Stimulated activated naive CD8-positive, alpha-beta T cell treated with anti-CD3 and anti-CD28 coated beads, Interleukin-15, amount 100 ng/mL, for 72 hours (primary cell): Measurements from ENCODE around the gene PRSS48.
"Not testable (repeated sequence)": the region's sequence is repeated elsewhere in the genome, so short reads cannot be mapped to it uniquely, and the experiment has no call there.

Source experiments
- ATAC-seq: fragments of 150-1000 bp; cut with Tn5 transposase; 2 replicates; pipeline ENCODE4 v1.10.0; 2021; ENCODE audit warnings: mild to moderate bottlenecking, moderate library complexity
- DNase-seq, 2 donors: peaks; one replicate each; pipeline ENCODE4 v3.0.0; 2021 to 2022
- H3K27ac Mint-ChIP-seq, 2 donors: one replicate each; pipeline ENCODE4 v1.8.0; 2022; ENCODE audit warnings: mild to moderate bottlenecking in 2 of 2, mixed read lengths in 2 of 2, moderate library complexity in 2 of 2
- H3K27me3 Mint-ChIP-seq: one replicate; pipeline ENCODE4 v1.8.0; 2022; ENCODE audit warnings: mixed read lengths
- H3K4me1 Mint-ChIP-seq: one replicate; pipeline ENCODE4 v1.8.0; 2022; ENCODE audit warnings: mild to moderate bottlenecking, mixed read lengths
- H3K4me3 Mint-ChIP-seq, 2 donors: one replicate each; pipeline ENCODE4 v1.8.0; 2022; ENCODE audit warnings: mild to moderate bottlenecking in 2 of 2, mixed read lengths in 2 of 2, moderate library complexity in 1 of 2
- H3K9me3 Mint-ChIP-seq, 2 donors: one replicate each; pipeline ENCODE4 v1.8.0; 2022; ENCODE audit warnings: mixed read lengths in 2 of 2

Gene PRSS48, protein sequence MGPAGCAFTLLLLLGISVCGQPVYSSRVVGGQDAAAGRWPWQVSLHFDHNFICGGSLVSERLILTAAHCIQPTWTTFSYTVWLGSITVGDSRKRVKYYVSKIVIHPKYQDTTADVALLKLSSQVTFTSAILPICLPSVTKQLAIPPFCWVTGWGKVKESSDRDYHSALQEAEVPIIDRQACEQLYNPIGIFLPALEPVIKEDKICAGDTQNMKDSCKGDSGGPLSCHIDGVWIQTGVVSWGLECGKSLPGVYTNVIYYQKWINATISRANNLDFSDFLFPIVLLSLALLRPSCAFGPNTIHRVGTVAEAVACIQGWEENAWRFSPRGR

DNA sequence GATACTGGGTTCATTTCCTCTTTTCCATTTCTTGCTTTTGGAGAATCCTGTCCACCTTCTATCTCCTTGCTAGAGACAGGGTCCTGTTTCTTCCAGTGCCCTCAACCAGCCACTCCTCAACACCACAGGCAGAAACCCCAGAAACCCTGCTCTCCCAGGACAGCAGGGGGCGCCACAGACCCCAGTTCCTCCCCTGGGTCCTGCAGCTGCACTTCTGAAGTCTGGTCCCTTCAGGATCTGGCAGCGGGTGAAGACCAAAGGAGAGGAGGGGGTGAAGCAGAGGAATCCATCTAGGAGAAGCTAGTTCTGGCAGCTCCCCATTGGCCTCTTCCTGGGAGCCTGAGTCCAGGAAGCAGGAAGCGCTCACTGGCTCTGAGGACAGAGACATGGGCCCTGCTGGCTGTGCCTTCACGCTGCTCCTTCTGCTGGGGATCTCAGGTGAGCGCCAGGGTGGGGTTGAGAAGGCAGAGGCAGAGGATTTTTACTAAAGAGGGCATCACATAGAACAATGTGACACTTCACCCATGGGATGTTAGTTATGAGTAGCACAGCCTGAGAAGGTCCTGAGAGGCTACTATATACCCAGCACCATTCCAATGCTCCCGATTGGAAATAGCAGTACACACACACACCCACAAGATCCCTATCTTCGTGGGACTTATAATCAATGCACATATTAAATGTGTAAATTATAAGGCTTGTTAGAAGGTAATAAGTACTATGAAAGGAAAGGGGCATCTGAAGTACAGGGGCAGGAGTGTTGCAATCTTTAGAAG is at the start of gene PRSS48:
TSS of gene PRSS48 (plus strand) at position 375 of the 776 bp plus-strand sequence. CDS start at position 387, 12 bp downstream.
- H3K9me3 Mint-ChIP-seq = no peaks in the 10 kb centered on the region
- H3K4me1 Mint-ChIP-seq = no peaks in the 10 kb centered on the region
- ATAC-seq = peak; percentile 61
- no peak within 1 kb of the TSS for H3K27ac Mint-ChIP-seq
- H3K27me3 Mint-ChIP-seq = peaks cover 20% of the 10 kb centered on the region
- H3K4me3 Mint-ChIP-seq = no peak within 1 kb of the TSS
- DNase-seq = peak; percentile 48 to 50

DNA sequence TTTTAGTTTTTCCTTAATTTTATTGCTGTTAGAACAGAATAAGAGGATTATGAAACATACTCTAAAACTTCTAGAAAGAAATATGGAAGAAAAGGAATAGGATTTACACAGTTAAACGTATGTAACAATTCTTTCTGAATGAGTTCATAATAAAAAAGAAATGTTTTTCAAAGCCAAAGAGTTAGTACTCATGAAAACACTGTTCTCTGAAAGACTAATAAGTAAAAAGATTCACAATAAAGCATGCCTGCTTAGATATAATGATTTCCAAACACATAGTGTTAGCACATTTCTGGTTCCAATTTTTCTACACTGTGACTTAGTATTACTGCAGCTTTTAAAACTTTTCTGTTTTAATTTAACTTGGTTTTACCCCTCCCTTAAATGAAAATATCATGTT is 49.8 kb upstream of the PRSS48 start:
- no peak for ATAC-seq

DNA sequence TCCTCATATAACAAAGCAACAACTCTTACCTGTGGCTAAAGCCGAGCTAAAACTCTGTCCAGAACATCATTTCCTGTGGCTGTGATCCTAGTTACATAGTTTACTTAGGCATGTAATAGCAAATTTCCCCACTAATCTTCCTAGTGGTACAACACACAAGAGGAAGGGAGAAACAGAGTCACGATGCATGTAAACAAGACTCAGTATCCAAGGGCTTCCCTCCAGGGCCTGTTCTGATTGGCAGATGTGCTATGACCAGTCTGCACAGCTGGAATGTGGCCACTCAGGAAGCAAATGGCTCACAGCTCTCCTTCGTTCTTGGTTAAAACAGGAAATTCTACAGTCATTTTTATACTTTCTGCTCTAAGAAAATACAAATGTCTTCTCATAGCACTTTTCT is 49.2 kb upstream of the PRSS48 start:
- Mint-ChIP-seq H3K4me3 (no peak overlapping the region), H3K27ac (no peak overlapping the region), H3K27me3 (peaks cover 47% of the 10 kb centered on the region), H3K4me1 (no peaks in the 10 kb centered on the region), H3K9me3 (no peaks in the 10 kb centered on the region)
- DNase-seq (no peak), ATAC-seq (no peak)

More for the DNA sequence above, 49.8 kb upstream of the PRSS48 start:
- Mint-ChIP-seq H3K4me1 (no peaks in the 10 kb centered on the region), H3K27me3 (peaks cover 53% of the 10 kb centered on the region), H3K9me3 (no peaks in the 10 kb centered on the region), H3K27ac (no peak overlapping the region), H3K4me3 (no peak overlapping the region)
- no peak for DNase-seq

DNA sequence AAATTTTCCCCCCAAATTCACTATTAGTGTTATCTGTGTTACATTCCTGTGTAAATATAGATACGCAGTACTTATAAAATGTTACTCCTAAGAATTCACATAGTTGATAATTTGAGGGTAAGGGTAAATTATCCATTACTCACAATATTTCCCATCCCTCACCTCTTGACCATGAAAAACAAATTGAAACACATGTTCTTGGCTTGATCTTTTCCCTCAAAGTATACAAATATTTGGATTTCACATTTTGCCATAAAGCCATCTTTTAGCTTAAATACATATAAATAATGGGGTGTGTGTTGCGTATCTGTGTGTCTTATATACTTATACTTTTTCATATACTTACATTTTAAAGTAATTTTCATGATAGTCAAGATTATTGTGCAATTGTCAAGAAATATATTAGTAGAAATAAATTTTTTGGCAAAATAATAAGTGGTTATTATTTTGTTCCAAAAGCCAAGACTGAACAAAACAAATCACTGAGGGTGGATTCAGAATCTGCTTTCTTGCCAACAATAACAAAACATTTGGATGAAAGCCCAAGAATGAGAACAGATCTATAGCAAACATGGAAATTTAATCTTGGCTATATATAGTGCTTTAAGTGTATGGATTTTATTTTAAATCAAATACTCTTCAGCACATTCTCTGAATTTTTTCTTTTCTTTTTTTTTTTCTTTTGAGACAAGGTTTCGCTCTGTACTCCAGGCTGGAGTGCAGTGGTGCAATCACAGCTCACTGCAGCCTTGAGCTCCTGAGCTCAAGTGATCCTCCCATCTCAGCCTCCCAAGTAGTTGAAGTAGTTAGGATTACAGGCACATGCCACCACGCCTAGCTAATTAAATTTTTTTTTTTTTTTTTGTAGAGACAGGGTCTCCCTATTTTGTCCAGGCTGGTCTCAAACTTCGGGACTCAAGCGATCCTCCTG is 48.5 kb upstream of the PRSS48 start:
- H3K27me3 Mint-ChIP-seq = peaks cover 40% of the 10 kb centered on the region
- DNase-seq = no peak
- no peak for ATAC-seq
- H3K9me3 Mint-ChIP-seq = no peaks in the 10 kb centered on the region
- H3K4me3 Mint-ChIP-seq = no peak overlapping the region
- H3K4me1 Mint-ChIP-seq = no peaks in the 10 kb centered on the region
- no peak overlapping the region for H3K27ac Mint-ChIP-seq

DNA sequence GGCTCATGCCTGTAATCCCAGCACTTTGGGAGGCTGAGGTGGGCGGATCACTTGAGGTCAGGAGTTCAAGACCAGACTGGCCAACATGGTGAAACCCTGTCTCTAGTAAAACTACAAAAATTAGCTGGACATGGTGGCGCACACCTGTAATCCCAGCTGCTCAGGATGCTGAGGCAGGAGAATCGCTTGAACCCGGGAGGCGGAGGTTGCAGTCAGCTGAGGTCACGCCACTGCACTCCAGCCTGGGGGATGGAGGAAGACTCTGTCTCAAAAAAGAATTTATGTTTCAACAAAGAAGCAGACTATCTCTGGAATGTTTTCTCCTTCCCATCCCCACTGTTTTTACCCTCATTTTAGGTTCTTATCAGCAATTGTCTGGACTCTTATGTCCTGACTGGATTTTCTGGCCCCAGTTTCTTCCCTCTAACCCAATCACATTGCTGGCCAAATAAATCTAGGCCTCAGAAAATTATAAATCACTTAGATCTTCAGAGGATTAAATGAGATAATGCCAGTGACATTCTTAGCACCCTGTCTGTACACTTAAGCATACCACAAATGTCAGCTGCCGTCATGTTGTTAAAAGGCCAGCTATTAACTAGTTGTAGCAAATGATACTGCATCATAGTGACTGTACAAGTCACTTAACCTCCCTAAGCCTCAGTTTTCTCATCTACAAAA is 44.9 kb upstream of the PRSS48 start:
- H3K4me3 Mint-ChIP-seq = no peak overlapping the region
- no peak for DNase-seq

DNA sequence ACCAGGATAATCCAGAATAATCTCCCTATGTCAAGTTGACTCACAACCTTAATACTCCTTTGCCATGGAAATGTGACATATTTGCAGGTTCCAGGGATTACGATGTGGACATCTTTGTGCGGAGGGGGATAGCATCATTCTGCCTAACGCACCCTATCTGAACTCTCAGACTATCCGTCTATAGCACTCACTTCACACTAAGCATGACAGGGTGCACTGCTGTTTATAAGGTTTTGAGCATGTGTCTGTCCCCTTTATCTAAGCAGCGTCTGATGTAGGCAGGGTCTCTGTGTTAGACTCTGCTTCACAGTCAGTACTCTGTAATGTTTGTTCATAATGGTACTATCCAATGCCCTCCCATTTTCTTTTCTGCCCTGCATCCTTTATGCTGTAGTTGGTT is 43.4 kb upstream of the PRSS48 start:
- ATAC-seq (no peak), DNase-seq (no peak)
- peaks cover 14% of the 10 kb centered on the region for H3K27me3 Mint-ChIP-seq
- H3K27ac Mint-ChIP-seq = no peak overlapping the region
- no peaks in the 10 kb centered on the region for H3K4me1 Mint-ChIP-seq
- H3K9me3 Mint-ChIP-seq = no peaks in the 10 kb centered on the region
- no peak overlapping the region for H3K4me3 Mint-ChIP-seq

More for the DNA sequence above, 44.9 kb upstream of the PRSS48 start:
- ATAC-seq = no peak
- H3K27ac Mint-ChIP-seq = no peak overlapping the region
- H3K27me3 Mint-ChIP-seq = peaks cover 20% of the 10 kb centered on the region
- H3K9me3 Mint-ChIP-seq = no peaks in the 10 kb centered on the region
- no peaks in the 10 kb centered on the region for H3K4me1 Mint-ChIP-seq

DNA sequence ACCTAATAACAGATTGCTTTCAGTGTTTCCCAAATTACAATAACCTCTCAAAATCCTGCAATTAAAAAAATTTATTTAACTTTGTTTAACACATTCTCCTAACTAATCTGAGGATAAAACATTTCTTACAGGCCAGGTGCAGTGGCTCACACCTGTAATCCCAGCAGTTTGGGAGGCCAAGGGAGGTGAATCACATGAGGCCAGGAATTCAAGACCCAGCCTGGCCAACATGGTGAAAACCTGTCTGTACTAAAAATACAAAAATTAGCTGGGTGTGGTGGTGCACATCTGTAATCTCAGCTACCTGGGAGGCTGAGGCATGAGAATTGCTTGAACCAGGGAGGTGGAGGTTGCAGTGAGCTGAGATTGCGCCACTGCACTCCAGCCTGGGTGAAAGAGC is 41.6 kb upstream of the PRSS48 start:
- DNase-seq, H3K4me1 Mint-ChIP-seq, H3K4me3 Mint-ChIP-seq, H3K9me3 Mint-ChIP-seq, H3K27ac Mint-ChIP-seq, ATAC-seq, H3K27me3 Mint-ChIP-seq: not testable (repeated sequence)

DNA sequence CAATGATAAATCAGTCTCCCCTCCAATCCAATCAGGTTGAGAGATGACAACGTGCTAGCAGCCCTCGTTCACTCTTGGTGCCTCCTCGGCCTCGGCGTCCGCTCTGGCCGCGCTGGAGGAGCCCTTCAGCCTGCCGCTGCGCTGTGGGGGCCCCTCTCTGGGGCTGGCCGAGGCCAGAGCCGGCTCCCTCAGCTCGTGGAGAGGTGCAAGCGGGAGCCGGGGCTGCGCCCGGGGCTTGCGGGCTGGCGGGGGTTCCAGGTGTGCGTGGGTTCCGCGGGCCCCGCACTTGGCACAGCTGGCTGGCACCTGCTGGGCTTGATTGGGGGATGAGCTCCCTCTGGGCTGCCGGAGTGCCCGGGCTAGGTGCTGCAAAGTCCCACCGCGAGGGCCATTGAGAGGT is 40.9 kb upstream of the PRSS48 start:
- Mint-ChIP-seq H3K27me3 (peaks cover 10% of the 10 kb centered on the region), H3K27ac (no peak overlapping the region), H3K9me3 (no peaks in the 10 kb centered on the region), H3K4me3 (no peak overlapping the region), H3K4me1 (no peaks in the 10 kb centered on the region)
- no peak for DNase-seq
- no peak for ATAC-seq

DNA sequence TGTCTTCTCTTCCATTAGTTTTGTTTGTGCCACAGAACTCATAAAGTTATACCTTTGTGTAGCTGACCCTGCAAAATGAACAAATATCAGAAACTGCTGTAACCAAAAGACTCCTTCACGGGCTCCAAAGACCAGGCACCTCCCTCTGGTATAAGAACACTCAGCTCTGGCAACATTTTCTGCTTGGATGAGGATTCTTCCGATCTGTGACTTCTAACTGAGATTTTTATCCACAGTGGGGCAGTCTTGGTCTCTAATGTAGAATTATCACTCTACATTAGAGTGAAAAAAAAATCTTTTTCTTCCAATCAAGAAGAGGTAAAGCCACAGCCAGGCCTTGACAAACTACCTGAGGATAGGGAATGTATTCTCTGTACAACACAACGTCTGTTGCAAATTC is 38.5 kb upstream of the PRSS48 start:
- Mint-ChIP-seq H3K27ac (no peak overlapping the region), H3K4me3 (no peak overlapping the region), H3K9me3 (no peaks in the 10 kb centered on the region), H3K27me3 (peaks cover 10% of the 10 kb centered on the region), H3K4me1 (no peaks in the 10 kb centered on the region)
- no peak for ATAC-seq
- no peak for DNase-seq

DNA sequence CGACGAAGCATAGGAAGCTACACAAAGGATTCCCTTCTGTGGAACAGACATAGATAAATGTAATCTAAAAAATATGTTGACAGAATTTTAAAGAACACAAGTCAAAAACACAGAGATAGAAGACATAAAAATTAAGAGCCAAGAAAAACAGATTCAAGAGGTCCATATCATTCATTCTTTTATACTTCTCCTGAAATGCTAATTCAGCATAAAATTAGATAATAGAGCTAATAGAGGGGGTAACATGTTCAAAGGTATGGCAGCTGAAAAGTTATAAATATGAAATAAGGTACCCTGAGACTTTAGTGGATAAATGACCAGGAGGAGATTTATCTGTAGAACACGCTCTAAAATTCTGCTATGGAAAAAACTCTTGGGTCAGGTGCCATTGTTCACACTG is 37.4 kb upstream of the PRSS48 start:
- Mint-ChIP-seq H3K4me1 (no peaks in the 10 kb centered on the region), H3K27me3 (peaks cover 10% of the 10 kb centered on the region), H3K9me3 (no peaks in the 10 kb centered on the region), H3K4me3 (no peak overlapping the region), H3K27ac (no peak overlapping the region)
- ATAC-seq (no peak), DNase-seq (no peak)

DNA sequence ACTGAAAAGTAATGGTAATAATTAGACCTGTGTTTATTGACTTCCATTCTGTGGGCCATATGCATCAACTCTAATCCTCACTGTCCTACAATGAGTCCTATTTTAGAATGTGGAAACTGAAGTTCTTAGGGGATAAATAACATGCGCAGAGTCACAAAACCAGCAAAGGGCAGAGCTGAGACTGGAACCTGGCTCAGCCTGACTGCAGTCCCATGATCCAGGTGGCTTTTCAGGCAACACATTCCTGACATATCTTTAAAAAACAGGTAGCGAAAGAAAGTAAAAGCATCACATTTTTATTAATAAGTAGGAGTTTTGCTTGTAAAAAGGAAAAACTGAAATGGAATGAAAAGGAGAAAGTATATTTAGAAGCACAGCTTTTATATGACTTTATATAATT is 34.7 kb upstream of the PRSS48 start:
- ATAC-seq (no peak), DNase-seq (no peak)
- Mint-ChIP-seq H3K4me1 (no peaks in the 10 kb centered on the region), H3K27me3 (peaks cover 10% of the 10 kb centered on the region), H3K27ac (no peak overlapping the region), H3K4me3 (no peak overlapping the region), H3K9me3 (no peaks in the 10 kb centered on the region)

DNA sequence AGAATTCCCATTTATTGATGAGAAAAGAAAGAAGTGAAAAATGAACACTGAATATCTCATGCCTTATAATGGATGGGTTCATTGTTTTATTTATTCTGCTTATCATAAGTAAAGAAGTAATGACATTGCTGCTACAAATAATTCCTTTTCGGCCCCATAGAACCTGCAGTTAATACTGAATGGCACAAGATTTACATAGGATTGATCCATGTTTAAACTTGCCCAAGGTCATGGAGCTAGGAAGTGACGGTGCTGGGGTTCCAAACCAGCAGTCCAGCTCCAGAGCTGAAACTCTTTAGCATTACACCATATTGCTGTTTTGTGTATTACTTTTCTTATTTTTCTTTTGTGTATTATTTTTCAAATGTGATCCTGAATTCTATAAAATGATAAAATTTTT is 30.2 kb upstream of the PRSS48 start:
- ATAC-seq (no peak), DNase-seq (no peak)
- Mint-ChIP-seq H3K27ac (no peak overlapping the region), H3K4me3 (no peak overlapping the region), H3K4me1 (no peaks in the 10 kb centered on the region), H3K9me3 (no peaks in the 10 kb centered on the region), H3K27me3 (no peaks in the 10 kb centered on the region)

DNA sequence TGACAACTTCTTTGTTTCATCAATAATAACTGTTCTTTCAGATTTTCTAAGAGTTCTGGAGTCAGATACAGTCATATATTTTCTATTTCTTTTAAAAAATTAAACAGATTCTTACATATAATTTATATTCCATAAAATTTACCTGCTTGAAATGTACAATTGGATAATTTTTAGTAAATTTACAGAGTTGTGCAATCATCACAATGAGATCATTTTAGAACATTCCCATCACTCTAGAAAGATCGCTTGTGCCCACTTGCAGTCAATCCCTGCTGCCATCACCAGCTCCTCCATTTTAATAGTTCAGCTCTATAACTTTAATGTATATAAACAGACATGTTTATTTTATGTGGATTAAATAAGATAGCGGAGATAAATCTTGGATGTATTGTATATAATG is 29.6 kb upstream of the PRSS48 start:
- DNase-seq = no peak
- Mint-ChIP-seq H3K4me1 (no peaks in the 10 kb centered on the region), H3K27ac (no peak overlapping the region), H3K4me3 (no peak overlapping the region), H3K27me3 (no peaks in the 10 kb centered on the region), H3K9me3 (no peaks in the 10 kb centered on the region)
- no peak for ATAC-seq

DNA sequence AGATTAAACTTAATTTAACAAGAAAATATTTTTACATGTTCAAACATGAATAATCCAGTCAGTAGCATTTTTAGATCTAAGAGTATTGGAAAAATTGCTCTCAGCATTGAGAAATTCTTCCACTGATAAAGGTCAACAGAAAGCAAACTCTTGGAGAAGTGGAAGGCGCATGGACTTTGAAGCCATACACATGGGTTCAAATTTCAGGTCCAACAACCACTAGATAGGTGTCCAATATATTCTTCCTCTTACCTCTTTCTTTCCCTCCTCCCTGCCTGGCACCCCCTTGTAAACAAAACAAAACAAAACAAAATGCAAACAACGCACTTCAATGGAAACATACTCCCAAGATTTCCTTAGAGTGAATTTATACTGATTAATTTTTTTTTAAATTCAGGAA is 28.4 kb upstream of the PRSS48 start:
- Mint-ChIP-seq H3K9me3 (no peaks in the 10 kb centered on the region), H3K27ac (no peak overlapping the region), H3K4me1 (no peaks in the 10 kb centered on the region), H3K27me3 (no peaks in the 10 kb centered on the region), H3K4me3 (no peak overlapping the region)
- no peak for ATAC-seq
- no peak for DNase-seq

DNA sequence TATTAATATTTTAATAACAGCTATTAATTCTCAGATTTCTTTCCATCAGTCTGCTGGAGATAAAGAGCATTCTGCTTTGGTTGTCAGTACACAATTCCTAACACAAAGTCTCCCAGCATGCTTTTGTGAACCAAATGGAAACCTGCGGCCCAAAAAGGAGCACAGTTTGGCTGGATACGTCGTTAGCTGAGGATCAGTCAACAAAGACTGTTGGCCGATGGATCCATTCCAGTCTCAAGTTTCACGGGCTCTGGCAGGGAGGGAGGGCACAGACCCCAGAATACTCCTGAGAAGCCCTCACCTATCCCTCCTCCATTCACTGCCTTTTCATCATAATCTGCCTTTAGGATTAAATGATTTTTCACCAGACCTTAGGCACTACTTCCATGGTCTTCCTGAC is 26.3 kb upstream of the PRSS48 start:
- Mint-ChIP-seq H3K27me3 (no peaks in the 10 kb centered on the region), H3K4me3 (no peak overlapping the region)

More for the DNA sequence above, 26.3 kb upstream of the PRSS48 start:
- no peaks in the 10 kb centered on the region for H3K9me3 Mint-ChIP-seq
- no peak for DNase-seq
- no peak overlapping the region for H3K27ac Mint-ChIP-seq
- ATAC-seq = no peak
- H3K4me1 Mint-ChIP-seq = no peaks in the 10 kb centered on the region
